Spleen (tissue), 11 donors: ENCODE results near the gene ATF3. TPM values are rescaled to one million over a fixed set of nuclear protein-coding genes. Genes with fewer than 3 reads are reported as not detected.

Source experiments
- DNase-seq: peaks from one replicate; pipeline ENCODE4 v3.0.0-alpha.2; 2020
- H3K27ac ChIP-seq, 8 donors: fragments of 200-600 bp; sonication (generic) in 7 of 8; 1 replicate in 4 of 8; 2 replicates in 4 of 8; pipeline versions ENCODE4 v1.5.0 to v1.8.0; 2016 to 2021; ENCODE audit warnings: inconsistent platforms in 4 of 8, mild to moderate bottlenecking in 4 of 8, moderate library complexity in 1 of 8
- H3K27me3 ChIP-seq, 7 donors: fragments of 200-600 bp; sonication (generic) in 6 of 7; replicated peaks in 1 of 7; 1 replicate in 4 of 7; 2 replicates in 3 of 7; pipeline versions ENCODE4 v1.5.0 to v1.8.0; 2016 to 2021; ENCODE audit warnings: inconsistent platforms in 3 of 7, mild to moderate bottlenecking in 1 of 7
- H3K36me3 ChIP-seq, 6 donors: fragments of 200-600 bp; sonication (generic) in 5 of 6; 1 replicate in 4 of 6; 2 replicates in 2 of 6; pipeline versions ENCODE4 v1.5.0 to v1.8.0; 2016 to 2021; ENCODE audit warnings: inconsistent platforms in 2 of 6
- H3K4me1 ChIP-seq, 6 donors: fragments of 200-600 bp; sonication (generic) in 5 of 6; 1 replicate in 3 of 6; 2 replicates in 3 of 6; pipeline versions ENCODE4 v1.5.0 to v1.8.0; 2016 to 2021; ENCODE audit warnings: inconsistent platforms in 3 of 6
- H3K4me3 ChIP-seq, 8 donors: fragments of 200-600 bp; sonication (generic) in 7 of 8; 1 replicate in 4 of 8; 2 replicates in 4 of 8; pipeline versions ENCODE4 v1.5.0 to v1.8.0; 2016 to 2021; ENCODE audit warnings: inconsistent platforms in 4 of 8, mild to moderate bottlenecking in 4 of 8, moderate library complexity in 2 of 8
- H3K9me3 ChIP-seq, 8 donors: fragments of 200-600 bp; sonication (generic) in 7 of 8; 1 replicate in 4 of 8; 2 replicates in 4 of 8; pipeline versions ENCODE4 v1.5.0 to v1.8.0; 2016 to 2021; ENCODE audit warnings: inconsistent platforms in 4 of 8
- CTCF ChIP-seq, 11 experiments: fragments of 200-600 bp in 7 of 11; fragments of 450-650 bp in 4 of 11; sonication (generic) in 4 of 11; IDR thresholded peaks in 8 of 11; conservative IDR thresholded peaks in 3 of 11; 1 replicate in 7 of 11; 2 replicates in 4 of 11; pipeline versions ENCODE4 v1.4.0 to v1.8.0; 2016 to 2021; ENCODE audit warnings: antibody characterized with exemption in 11 of 11, inconsistent platforms in 4 of 11, mild to moderate bottlenecking in 1 of 11
- POLR2A ChIP-seq, 3 donors: fragments of 450-650 bp; IDR thresholded peaks; one replicate each; pipeline ENCODE4 v1.5.1; 2017; ENCODE audit warnings: antibody characterized with exemption in 3 of 3, mild to moderate bottlenecking in 1 of 3
- POLR2AphosphoS5 ChIP-seq, 3 donors: sonication (generic); formaldehyde crosslinking; IDR thresholded peaks; one replicate each; pipeline ENCODE4 v1.5.1; 2017; ENCODE audit warnings: antibody characterized with exemption in 3 of 3
- WGBS, 5 donors: extraction: QIAGEN DNeasy Blood & Tissue Kit in 3 of 5; methylation state at CpG; one replicate each; pipeline versions ENCODE4 v1.1.5 to v1.1.7; 2013 to 2018; 5-methylcytosine and 5-hydroxymethylcytosine counted together
- intact Hi-C: fragments of 100-400 bp; cut with DNase I; formaldehyde crosslinking; loops from one replicate; pipeline ENCODE4 v1.15.0; 2023; ENCODE audit warnings: low total_unique reads
- polyA plus RNA-seq, 3 donors: library from polyadenylated mRNA; stranded (reverse); fragments of 200-250 nt; gene quantifications; one replicate each; pipeline ENCODE4 v1.2.1, GENCODE V29; 2013
- total RNA-seq, 7 donors: library from RNA; depleted of rRNA in 3 of 7; stranded (reverse); fragments of >200 nt in 3 of 7; fragmentation: NEBNext Ultra II Directional in 4 of 7; extraction: Animal tissue kit (Norgen Biotek cat#: 25700) in 4 of 7; gene quantifications; one replicate each; pipeline versions ENCODE4 v1.1.0 to v1.2.1, GENCODE V29; 2016 to 2021
- donor health status: healthy with polysubstance abuse.
- donor health status: DM: no; HTN: no; CAD: no; lungs with moderate emphysema.
- donor health status: DM: no; HTN: no; CAD: no.
- donor health status: Bipolar disorder and iron deficiency.
- donor health status: healthy.
- donor health status: DM: no; HTN: no; CAD: no.
- donor health status: DM: yes; HTN: yes; CAD: no.

Gene ATF3
- total and polyA plus RNA-seq, 10 donors = 1.4 to 31.8 (median 7.4) TPM

GRCh38 chr1:212582291-212582690, 26.3 kb upstream of the ATF3 start:
- WGBS, 5 donors = 81 to 91% (median 86%) methylated on average over 5 of the region's 5 CpGs
- intact Hi-C loops = no loop called here
- H3K4me1 ChIP-seq = peaks cover 0 to 11% (median 1%) of the 10 kb centered on the region in 6 donors
- H3K36me3 ChIP-seq = no peaks in the 10 kb centered on the region
- DNase-seq = no peak
- H3K27ac ChIP-seq = no peak overlapping the region
- no peak overlapping the region for H3K4me3 ChIP-seq
- TF ChIP-seq CTCF (IDR thresholded peaks at IDR 0.05 in 8 of 11, conservative IDR thresholded peaks at IDR 0.05 in 3 of 11) (no peak), POLR2AphosphoS5 (IDR thresholded peaks at IDR 0.05) (no peak), POLR2A (IDR thresholded peaks at IDR 0.05) (no peak)
- no peaks in the 10 kb centered on the region for H3K9me3 ChIP-seq
- peaks cover 0 to 16% (median 1%) of the 10 kb centered on the region in 7 donors for H3K27me3 ChIP-seq

- H3K4me3 ChIP-seq = no peak overlapping the region
- H3K36me3 ChIP-seq = no peaks in the 10 kb centered on the region
- TF ChIP-seq POLR2A (IDR thresholded peaks at IDR 0.05) (no peak), CTCF (IDR thresholded peaks at IDR 0.05 in 8 of 11, conservative IDR thresholded peaks at IDR 0.05 in 3 of 11) (no peak), POLR2AphosphoS5 (IDR thresholded peaks at IDR 0.05) (no peak)
- H3K27me3 ChIP-seq = peaks cover 0 to 23% (median 8%) of the 10 kb centered on the region in 7 donors
- no peak for DNase-seq
- H3K9me3 ChIP-seq = no peaks in the 10 kb centered on the region
- no peak overlapping the region for H3K27ac ChIP-seq
- WGBS, 5 donors = 87 to 93% (median 90%) methylated on average over 7 of the region's 7 CpGs
- H3K4me1 ChIP-seq = peaks cover 0 to 10% (median 1%) of the 10 kb centered on the region in 6 donors
- intact Hi-C loops = no loop called here
Measured at GRCh38 chr1:212582808-212583615, 25.5 kb upstream of the ATF3 start.

- no peak for TF ChIP-seq POLR2A (IDR thresholded peaks at IDR 0.05)
- TF ChIP-seq CTCF (IDR thresholded peaks at IDR 0.05 in 8 of 11, conservative IDR thresholded peaks at IDR 0.05 in 3 of 11) = no peak
- no peak for TF ChIP-seq POLR2AphosphoS5 (IDR thresholded peaks at IDR 0.05)
- Histone ChIP-seq H3K27ac (no peak overlapping the region), H3K4me1 (peaks cover 0 to 5% (median 1%) of the 10 kb centered on the region in 6 donors), H3K27me3 (peaks cover 0 to 30% (median 11%) of the 10 kb centered on the region in 7 donors), H3K4me3 (no peak overlapping the region), H3K36me3 (no peaks in the 10 kb centered on the region), H3K9me3 (no peaks in the 10 kb centered on the region)
- WGBS, 5 donors = 72 to 84% (median 76%) methylated on average over 7 of the region's 7 CpGs
- intact Hi-C loops = no loop called here
- no peak for DNase-seq
Measured at GRCh38 chr1:212583643-212584042, 24.9 kb upstream of the ATF3 start.

- H3K27me3 ChIP-seq = peaks cover 0 to 36% (median 11%) of the 10 kb centered on the region in 7 donors
- no peaks in the 10 kb centered on the region for H3K9me3 ChIP-seq
- peaks cover 0 to 5% (median 1%) of the 10 kb centered on the region in 6 donors for H3K4me1 ChIP-seq
- intact Hi-C loops = no loop called here
- H3K27ac ChIP-seq = no peak overlapping the region
- no peak for TF ChIP-seq POLR2AphosphoS5 (IDR thresholded peaks at IDR 0.05)
- TF ChIP-seq CTCF (IDR thresholded peaks at IDR 0.05 in 8 of 11, conservative IDR thresholded peaks at IDR 0.05 in 3 of 11) = no peak
- TF ChIP-seq POLR2A (IDR thresholded peaks at IDR 0.05) = no peak
- DNase-seq = no peak
- 85 to 96% (median 92%) methylated on average over 5 of the region's 5 CpGs for WGBS, 5 donors
- H3K4me3 ChIP-seq = no peak overlapping the region
- H3K36me3 ChIP-seq = no peaks in the 10 kb centered on the region
Measured at GRCh38 chr1:212584092-212584886, 24.3 kb upstream of the ATF3 start.
